ENCODE measurements around the gene ACSF2. TPM values are rescaled to one million over a fixed set of nuclear protein-coding genes. Genes with fewer than 3 reads are reported as not detected.

ACSF2 gene
- total and polyA plus RNA-seq, 2 of the 13 experiments (the other 11 are each of a cell fraction or from before 2014, with no cell fraction given): 87.3 to 109 TPM

DNA sequence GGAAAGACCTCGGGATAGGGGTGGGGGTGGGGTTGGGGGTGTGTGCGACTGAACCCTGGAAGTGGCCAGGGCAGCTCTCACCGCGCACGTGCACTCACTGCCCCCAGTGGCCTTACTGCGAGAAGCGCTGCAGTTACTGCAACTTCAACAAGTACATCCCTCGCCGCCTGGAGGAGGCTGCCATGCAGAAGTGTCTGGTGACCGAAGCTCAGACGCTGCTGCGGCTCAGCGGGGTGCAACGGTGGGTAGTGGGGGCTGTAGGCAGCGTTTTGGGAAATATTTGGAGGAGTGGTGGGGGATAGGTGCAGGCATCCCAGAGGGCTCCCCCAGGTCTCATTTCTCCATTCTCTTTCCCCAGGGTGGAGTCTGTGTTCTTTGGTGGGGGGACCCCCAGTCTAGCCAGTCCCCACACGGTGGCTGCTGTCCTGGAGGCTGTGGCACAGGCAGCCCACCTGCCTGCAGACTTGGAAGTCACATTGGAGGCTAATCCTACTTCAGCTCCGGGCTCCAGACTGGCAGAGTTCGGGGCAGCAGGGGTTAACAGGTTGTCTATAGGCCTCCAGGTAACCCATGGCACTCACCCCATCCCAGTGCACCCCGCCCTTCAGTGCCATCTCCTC, 53.6 kb downstream of the ACSF2 start (continued):
- TF ChIP-seq, protein P1, sequence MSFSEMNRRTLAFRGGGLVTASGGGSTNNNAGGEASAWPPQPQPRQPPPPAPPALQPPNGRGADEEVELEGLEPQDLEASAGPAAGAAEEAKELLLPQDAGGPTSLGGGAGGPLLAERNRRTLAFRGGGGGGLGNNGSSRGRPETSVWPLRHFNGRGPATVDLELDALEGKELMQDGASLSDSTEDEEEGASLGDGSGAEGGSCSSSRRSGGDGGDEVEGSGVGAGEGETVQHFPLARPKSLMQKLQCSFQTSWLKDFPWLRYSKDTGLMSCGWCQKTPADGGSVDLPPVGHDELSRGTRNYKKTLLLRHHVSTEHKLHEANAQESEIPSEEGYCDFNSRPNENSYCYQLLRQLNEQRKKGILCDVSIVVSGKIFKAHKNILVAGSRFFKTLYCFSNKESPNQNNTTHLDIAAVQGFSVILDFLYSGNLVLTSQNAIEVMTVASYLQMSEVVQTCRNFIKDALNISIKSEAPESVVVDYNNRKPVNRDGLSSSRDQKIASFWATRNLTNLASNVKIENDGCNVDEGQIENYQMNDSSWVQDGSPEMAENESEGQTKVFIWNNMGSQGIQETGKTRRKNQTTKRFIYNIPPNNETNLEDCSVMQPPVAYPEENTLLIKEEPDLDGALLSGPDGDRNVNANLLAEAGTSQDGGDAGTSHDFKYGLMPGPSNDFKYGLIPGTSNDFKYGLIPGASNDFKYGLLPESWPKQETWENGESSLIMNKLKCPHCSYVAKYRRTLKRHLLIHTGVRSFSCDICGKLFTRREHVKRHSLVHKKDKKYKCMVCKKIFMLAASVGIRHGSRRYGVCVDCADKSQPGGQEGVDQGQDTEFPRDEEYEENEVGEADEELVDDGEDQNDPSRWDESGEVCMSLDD (CRISPR knock-in tag; IDR thresholded peaks at IDR 0.05; ENCODE audit: borderline replicate concordance): no peak
- TF ChIP-seq, protein P2, sequence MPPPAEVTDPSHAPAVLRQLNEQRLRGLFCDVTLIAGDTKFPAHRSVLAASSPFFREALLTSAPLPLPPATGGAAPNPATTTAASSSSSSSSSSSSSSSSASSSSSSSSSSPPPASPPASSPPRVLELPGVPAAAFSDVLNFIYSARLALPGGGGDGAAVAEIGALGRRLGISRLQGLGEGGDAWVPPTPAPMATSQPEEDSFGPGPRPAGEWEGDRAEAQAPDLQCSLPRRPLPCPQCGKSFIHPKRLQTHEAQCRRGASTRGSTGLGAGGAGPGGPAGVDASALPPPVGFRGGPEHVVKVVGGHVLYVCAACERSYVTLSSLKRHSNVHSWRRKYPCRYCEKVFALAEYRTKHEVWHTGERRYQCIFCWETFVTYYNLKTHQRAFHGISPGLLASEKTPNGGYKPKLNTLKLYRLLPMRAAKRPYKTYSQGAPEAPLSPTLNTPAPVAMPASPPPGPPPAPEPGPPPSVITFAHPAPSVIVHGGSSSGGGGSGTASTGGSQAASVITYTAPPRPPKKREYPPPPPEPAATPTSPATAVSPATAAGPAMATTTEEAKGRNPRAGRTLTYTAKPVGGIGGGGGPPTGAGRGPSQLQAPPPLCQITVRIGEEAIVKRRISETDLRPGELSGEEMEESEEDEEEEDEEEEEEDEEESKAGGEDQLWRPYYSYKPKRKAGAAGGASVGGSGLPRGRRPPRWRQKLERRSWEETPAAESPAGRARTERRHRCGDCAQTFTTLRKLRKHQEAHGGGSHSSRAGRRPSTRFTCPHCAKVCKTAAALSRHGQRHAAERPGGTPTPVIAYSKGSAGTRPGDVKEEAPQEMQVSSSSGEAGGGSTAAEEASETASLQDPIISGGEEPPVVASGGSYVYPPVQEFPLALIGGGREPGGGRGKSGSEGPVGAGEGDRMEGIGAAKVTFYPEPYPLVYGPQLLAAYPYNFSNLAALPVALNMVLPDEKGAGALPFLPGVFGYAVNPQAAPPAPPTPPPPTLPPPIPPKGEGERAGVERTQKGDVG (CRISPR knock-in tag; IDR thresholded peaks at IDR 0.05; ENCODE audit: borderline replicate concordance): no peak
- TF ChIP-seq, protein P3, sequence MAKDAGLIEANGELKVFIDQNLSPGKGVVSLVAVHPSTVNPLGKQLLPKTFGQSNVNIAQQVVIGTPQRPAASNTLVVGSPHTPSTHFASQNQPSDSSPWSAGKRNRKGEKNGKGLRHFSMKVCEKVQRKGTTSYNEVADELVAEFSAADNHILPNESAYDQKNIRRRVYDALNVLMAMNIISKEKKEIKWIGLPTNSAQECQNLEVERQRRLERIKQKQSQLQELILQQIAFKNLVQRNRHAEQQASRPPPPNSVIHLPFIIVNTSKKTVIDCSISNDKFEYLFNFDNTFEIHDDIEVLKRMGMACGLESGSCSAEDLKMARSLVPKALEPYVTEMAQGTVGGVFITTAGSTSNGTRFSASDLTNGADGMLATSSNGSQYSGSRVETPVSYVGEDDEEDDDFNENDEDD (CRISPR knock-in tag; IDR thresholded peaks at IDR 0.05; ENCODE audit: borderline replicate concordance): peak; percentile 85
- TF ChIP-seq NRL (CRISPR knock-in tag; IDR thresholded peaks at IDR 0.05; ENCODE audit: borderline replicate concordance) (peak; percentile 66; the same call in 1 of the 2 replicates), GTF2F1 (IDR thresholded peaks at IDR 0.05; ENCODE audit: low read length) (no peak), ZNF224 (CRISPR knock-in tag; IDR thresholded peaks at IDR 0.05) (no peak), ZNF180 (CRISPR knock-in tag; IDR thresholded peaks at IDR 0.05; ENCODE audit: borderline replicate concordance, low read depth) (no peak), SMAD9 (CRISPR knock-in tag; IDR thresholded peaks at IDR 0.05) (no peak), ZNF7 (CRISPR knock-in tag; IDR thresholded peaks at IDR 0.05) (no peak), HDAC2 (CRISPR knock-in tag; IDR thresholded peaks at IDR 0.05) (peak; percentile 63; the same call in 1 of the 2 replicates), ZNF543 (CRISPR knock-in tag; IDR thresholded peaks at IDR 0.05) (0 out of 2 replicates have a peak, but pooled peaks have one; percentile 1), TOPORS (CRISPR knock-in tag; IDR thresholded peaks at IDR 0.05) (no peak), ZNF253 (CRISPR knock-in tag; IDR thresholded peaks at IDR 0.05; ENCODE audit: borderline replicate concordance) (0 out of 2 replicates have a peak, but pooled peaks have one; percentile 22), ZNF367 (CRISPR knock-in tag; IDR thresholded peaks at IDR 0.05; ENCODE audit: borderline replicate concordance) (no peak), BCL6 (CRISPR knock-in tag; IDR thresholded peaks at IDR 0.05) (no peak)
- TF ChIP-seq, protein P4, sequence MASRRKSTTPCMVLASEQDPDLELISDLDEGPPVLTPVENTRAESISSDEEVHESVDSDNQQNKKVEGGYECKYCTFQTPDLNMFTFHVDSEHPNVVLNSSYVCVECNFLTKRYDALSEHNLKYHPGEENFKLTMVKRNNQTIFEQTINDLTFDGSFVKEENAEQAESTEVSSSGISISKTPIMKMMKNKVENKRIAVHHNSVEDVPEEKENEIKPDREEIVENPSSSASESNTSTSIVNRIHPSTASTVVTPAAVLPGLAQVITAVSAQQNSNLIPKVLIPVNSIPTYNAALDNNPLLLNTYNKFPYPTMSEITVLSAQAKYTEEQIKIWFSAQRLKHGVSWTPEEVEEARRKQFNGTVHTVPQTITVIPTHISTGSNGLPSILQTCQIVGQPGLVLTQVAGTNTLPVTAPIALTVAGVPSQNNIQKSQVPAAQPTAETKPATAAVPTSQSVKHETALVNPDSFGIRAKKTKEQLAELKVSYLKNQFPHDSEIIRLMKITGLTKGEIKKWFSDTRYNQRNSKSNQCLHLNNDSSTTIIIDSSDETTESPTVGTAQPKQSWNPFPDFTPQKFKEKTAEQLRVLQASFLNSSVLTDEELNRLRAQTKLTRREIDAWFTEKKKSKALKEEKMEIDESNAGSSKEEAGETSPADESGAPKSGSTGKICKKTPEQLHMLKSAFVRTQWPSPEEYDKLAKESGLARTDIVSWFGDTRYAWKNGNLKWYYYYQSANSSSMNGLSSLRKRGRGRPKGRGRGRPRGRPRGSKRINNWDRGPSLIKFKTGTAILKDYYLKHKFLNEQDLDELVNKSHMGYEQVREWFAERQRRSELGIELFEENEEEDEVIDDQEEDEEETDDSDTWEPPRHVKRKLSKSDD (CRISPR knock-in tag; IDR thresholded peaks at IDR 0.05; ENCODE audit: low read depth): 0 out of 2 replicates have a peak, but pooled peaks have one; percentile 30
- TF ChIP-seq, protein P5, sequence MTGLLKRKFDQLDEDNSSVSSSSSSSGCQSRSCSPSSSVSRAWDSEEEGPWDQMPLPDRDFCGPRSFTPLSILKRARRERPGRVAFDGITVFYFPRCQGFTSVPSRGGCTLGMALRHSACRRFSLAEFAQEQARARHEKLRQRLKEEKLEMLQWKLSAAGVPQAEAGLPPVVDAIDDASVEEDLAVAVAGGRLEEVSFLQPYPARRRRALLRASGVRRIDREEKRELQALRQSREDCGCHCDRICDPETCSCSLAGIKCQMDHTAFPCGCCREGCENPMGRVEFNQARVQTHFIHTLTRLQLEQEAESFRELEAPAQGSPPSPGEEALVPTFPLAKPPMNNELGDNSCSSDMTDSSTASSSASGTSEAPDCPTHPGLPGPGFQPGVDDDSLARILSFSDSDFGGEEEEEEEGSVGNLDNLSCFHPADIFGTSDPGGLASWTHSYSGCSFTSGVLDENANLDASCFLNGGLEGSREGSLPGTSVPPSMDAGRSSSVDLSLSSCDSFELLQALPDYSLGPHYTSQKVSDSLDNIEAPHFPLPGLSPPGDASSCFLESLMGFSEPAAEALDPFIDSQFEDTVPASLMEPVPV (CRISPR knock-in tag; IDR thresholded peaks at IDR 0.05): 0 out of 2 replicates have a peak, but pooled peaks have one; percentile 39

Data from HepG2 (cell line).